ENCODE results near the gene PCCB.
"Not testable (repeated sequence)": the region's sequence is repeated elsewhere in the genome, so short reads cannot be mapped to it uniquely, and the experiment has no call there.

DNA sequence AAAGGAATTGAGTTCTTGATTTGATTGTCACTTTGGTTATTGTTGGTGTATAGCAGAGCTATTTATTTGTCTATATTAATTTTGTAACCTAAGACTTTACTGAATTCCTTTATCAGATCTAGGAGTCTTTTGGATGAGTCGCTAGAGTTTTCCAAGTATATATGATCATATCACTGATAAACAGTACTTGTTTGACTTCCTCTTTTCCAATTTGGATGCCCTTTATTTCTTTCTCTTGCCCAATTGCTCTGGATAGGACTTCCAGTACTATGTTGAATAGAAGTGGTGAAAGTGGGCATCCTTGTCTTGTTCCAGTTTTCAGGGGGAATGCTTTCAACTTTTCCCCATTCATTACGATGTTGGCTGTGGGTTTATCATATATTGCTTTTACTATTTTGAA, 21.5 kb downstream of the PCCB start:
- TF ChIP-seq, protein P1, sequence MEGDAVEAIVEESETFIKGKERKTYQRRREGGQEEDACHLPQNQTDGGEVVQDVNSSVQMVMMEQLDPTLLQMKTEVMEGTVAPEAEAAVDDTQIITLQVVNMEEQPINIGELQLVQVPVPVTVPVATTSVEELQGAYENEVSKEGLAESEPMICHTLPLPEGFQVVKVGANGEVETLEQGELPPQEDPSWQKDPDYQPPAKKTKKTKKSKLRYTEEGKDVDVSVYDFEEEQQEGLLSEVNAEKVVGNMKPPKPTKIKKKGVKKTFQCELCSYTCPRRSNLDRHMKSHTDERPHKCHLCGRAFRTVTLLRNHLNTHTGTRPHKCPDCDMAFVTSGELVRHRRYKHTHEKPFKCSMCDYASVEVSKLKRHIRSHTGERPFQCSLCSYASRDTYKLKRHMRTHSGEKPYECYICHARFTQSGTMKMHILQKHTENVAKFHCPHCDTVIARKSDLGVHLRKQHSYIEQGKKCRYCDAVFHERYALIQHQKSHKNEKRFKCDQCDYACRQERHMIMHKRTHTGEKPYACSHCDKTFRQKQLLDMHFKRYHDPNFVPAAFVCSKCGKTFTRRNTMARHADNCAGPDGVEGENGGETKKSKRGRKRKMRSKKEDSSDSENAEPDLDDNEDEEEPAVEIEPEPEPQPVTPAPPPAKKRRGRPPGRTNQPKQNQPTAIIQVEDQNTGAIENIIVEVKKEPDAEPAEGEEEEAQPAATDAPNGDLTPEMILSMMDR (IDR thresholded peaks at IDR 0.05), result not testable (repeated sequence)
- TF ChIP-seq EZH2 (IDR thresholded peaks at IDR 0.05; ENCODE audit: borderline replicate concordance, insufficient read depth, low read depth, low read length, poor library complexity, severe bottlenecking), result not testable (repeated sequence)

Data from B cell (primary cell).